GM19193 (cell line): ENCODE measurements around the gene BCL2L2.

ENCODE experiments used
- POLR2A ChIP-seq: IDR thresholded peaks from 4 replicates; pipeline ENCODE4 v1.6.1; 2011; ENCODE audit not compliant: insufficient read depth, insufficient read length; ENCODE audit errors: extremely low read depth

Gene BCL2L2

DNA sequence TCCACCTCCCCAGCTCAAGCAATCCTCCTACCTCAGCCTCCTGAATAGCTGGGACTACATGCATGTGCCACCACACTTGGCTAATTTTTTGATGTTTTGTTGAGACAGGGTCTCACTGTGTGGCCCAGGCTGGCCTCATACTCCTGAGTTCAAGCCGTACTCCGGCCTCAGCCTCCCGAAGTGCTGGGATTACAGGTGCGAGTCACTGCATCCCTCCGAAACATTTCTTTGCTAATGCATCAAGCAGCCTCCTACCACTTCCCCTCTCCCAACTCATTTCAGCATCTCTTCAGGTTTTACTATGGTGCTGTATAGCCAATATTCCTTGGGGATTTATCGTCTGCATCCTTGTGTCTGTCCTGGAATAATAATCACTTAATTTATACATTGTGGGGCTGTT, 48.4 kb downstream of the BCL2L2 start:
- TF ChIP-seq POLR2A = no peak

- TF ChIP-seq POLR2A = no peak
Observed at GRCh38 chr14:23355871-23356435, 49.3 kb downstream of the BCL2L2 start.

- TF ChIP-seq POLR2A = no peak
Observed at GRCh38 chr14:23356662-23357061, 50.0 kb downstream of the BCL2L2 start.

DNA sequence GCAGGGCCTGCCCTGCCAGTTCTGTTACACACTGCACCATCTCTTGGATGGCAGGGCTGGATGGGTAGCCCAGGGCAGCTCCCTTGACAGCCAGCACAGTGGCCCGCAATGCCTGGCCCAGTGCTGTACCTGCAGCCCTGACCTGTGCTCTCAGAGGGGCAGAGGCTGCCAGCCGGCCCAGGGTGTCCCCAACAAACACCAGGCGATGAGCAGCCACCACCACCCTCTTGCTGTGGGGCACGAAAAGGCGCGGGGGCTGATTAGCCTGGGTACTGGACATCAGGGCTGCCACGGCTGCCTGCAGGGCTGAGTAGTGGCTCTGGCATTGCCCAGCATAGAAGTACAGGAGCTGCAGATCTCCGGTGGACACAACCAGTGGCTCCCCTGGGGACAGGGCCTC, 50.6 kb downstream of the BCL2L2 start:
- no peak for TF ChIP-seq POLR2A

DNA sequence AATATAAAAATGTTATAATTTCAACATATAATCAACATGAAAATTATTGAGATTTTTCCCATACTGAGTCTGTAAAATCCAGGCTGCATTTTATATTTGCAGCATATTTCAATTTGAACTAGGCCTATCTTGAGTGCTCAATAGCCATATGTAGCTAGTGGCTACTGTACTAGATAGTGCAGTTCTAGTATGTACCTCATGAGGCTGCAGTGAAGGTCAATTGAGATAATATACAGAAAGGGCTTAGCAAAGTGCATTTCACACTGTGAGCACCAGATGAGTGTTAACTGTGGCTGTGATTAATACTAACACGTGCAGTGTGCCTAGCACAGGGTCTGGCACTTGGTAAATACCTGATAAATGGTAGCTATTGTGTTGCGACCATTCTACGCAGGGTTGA, 51.4 kb downstream of the BCL2L2 start:
- no peak for TF ChIP-seq POLR2A

DNA sequence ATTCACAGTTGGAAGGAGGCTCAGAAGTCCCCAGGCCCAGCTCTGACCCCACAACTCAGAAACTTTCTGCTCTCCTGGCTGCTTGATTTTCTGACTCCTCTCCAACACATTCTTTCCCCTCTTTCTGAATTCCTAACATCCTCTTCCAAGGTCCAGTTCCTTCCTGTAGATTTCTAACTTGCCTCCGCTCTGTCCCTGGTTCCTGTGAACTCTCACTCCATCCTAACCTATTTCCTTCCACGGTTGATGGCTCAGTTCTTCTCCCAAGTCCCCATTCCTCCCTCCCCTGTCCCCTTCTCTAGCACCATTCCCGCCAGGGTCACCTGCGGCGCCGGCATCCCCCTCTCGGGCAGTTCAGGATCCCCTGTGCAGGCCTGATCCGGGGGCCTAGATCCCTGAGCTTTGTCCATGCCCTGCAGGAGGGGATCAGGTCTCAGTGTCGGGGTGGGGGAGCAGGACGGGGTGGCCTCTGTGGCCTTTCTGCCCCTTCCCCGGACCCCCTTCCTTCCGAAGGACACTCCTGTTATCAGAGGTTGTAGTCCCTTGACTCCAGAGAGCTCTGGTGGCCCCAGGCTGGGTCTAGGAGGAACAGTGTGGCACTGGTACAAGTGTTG, 52.0 kb downstream of the BCL2L2 start:
- no peak for TF ChIP-seq POLR2A

GRCh38 chr14:23359167-23359626, 52.6 kb downstream of the BCL2L2 start:
- no peak for TF ChIP-seq POLR2A

GRCh38 chr14:23359722-23360447, 53.3 kb downstream of the BCL2L2 start:
- TF ChIP-seq POLR2A = no peak

DNA sequence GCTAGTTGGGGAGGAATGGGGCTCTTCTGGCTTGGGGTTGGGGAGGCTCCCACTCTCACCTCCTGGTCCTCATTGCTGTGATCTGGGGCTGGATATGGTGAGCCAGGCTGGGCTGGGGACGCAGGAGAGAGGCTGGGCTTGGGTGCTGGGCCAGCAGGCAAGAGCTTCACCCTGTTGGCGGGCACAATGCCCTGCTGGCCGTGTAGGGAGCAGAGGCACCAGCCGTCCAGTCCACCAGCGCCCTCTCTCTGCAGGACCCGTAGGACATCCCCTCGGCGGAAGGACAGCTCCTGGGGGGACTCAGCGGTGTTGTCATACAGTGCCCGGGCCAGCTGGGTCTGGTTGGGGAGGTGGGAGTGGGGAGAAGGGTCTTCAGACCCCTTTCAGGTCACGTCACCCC, 53.9 kb downstream of the BCL2L2 start:
- TF ChIP-seq POLR2A = no peak

- TF ChIP-seq POLR2A = no peak
Observed at GRCh38 chr14:23361320-23361719, 54.7 kb downstream of the BCL2L2 start.
